ENCODE results near the gene GRK6.

GRK6 gene

GRCh38 chr5:177450667-177451424 is 24.4 kb downstream of the GRK6 start:
- DNase-seq (ENCODE audit: insufficient read length, low spot score) (no peak), FAIRE-seq (no peak)

- FAIRE-seq, result no peak
- no peak for DNase-seq (ENCODE audit: insufficient read length, low spot score)
Measured at GRCh38 chr5:177452688-177453638, 26.5 kb downstream of the GRK6 start.

GRCh38 chr5:177453852-177454396 is 27.4 kb downstream of the GRK6 start:
- no peak for DNase-seq (ENCODE audit: insufficient read length, low spot score)
- FAIRE-seq, result no peak

GRCh38 chr5:177454397-177455035 is 28.0 kb downstream of the GRK6 start:
- peak; percentile 96 for DNase-seq (ENCODE audit: insufficient read length, low spot score)
- FAIRE-seq, result peak; percentile 91

GRCh38 chr5:177455036-177455660 is 28.7 kb downstream of the GRK6 start:
- peak; percentile 93 for FAIRE-seq

GRCh38 chr5:177455661-177456590 is 29.4 kb downstream of the GRK6 start:
- peak; percentile 92 for DNase-seq (ENCODE audit: insufficient read length, low spot score)
- no peak for FAIRE-seq

More at GRCh38 chr5:177455036-177455660, 28.7 kb downstream of the GRK6 start:
- DNase-seq (ENCODE audit: insufficient read length, low spot score), result peak; percentile 68

GRCh38 chr5:177456591-177456964 is 30.1 kb downstream of the GRK6 start:
- no peak for DNase-seq (ENCODE audit: insufficient read length, low spot score)
- FAIRE-seq, result no peak

- FAIRE-seq (peak; percentile 72), DNase-seq (ENCODE audit: insufficient read length, low spot score) (peak; percentile 92)
Measured at GRCh38 chr5:177456976-177457851, 30.7 kb downstream of the GRK6 start.

GRCh38 chr5:177457852-177458681 is 31.6 kb downstream of the GRK6 start:
- DNase-seq (ENCODE audit: insufficient read length, low spot score) (no peak), FAIRE-seq (no peak)

GRCh38 chr5:177458912-177459350 is 32.5 kb downstream of the GRK6 start:
- FAIRE-seq (no peak), DNase-seq (ENCODE audit: insufficient read length, low spot score) (no peak)

- no peak for DNase-seq (ENCODE audit: insufficient read length, low spot score)
- no peak for FAIRE-seq
Measured at GRCh38 chr5:177459357-177459756, 32.9 kb downstream of the GRK6 start.

GRCh38 chr5:177459819-177460628 is 33.5 kb downstream of the GRK6 start:
- no peak for DNase-seq (ENCODE audit: insufficient read length, low spot score)
- no peak for FAIRE-seq

- no peak for FAIRE-seq
- DNase-seq (ENCODE audit: insufficient read length, low spot score), result no peak
Measured at GRCh38 chr5:177462021-177462670, 35.7 kb downstream of the GRK6 start.

GRCh38 chr5:177465044-177465443 is 38.6 kb downstream of the GRK6 start:
- DNase-seq (ENCODE audit: insufficient read length, low spot score), result no peak
- FAIRE-seq, result no peak

GRCh38 chr5:177466861-177467260 is 40.4 kb downstream of the GRK6 start:
- no peak for DNase-seq (ENCODE audit: insufficient read length, low spot score)
- FAIRE-seq, result no peak

- DNase-seq (ENCODE audit: insufficient read length, low spot score) (no peak), FAIRE-seq (no peak)
Measured at GRCh38 chr5:177467436-177467835, 41.0 kb downstream of the GRK6 start.
